HG03025 (cell line): ENCODE measurements around the gene POLR2M.

Experiments used
- ATAC-seq: cut with Tn5 transposase; IDR thresholded peaks from one replicate; pipeline ENCODE4 v1.9.1; 2021; ENCODE audit warnings: mild to moderate bottlenecking, moderate library complexity; ENCODE audit not compliant: unreplicated experiment, low FRiP score

The POLR2M gene

DNA sequence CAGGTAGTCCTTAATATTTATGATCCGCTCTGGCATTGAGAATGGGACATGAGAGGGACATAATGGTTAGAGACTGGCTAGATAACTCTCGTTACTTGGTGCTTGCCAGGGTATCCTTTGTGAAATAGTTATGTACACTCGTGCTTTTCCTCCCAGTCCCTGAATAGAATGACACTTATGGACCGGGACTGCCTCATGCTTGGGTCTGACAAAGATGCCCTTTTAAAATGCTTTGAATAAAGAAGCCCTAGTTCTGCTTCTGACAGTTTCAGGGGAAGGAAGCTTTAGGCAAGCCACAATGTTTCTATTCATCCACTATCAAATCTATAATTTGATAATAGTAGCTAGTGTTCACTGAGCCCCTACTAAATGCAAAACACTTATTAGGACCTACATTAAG lies 29.4 kb downstream of the POLR2M start:
- no peak for ATAC-seq

DNA sequence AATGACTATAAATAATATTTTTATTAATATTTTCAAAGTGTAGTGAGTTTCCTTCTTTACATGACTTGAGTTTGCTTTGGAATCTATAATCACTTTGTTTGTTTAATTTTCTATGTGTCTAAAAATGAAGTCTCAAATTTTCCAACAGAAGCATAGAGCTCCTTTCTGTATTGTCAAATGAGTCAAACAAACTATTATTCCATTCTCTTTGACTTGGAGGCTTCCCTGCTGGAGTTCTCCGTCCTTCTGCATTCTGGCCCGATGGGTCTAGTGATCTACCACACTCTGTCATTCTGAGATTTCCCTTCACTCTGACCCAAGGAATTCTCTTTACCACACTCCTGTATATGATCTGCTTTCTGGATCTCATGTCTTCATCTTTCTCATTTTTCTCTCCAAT lies 30.1 kb downstream of the POLR2M start:
- no peak for ATAC-seq

GRCh38 chr15:57738734-57739237 lies 32.3 kb downstream of the POLR2M start:
- ATAC-seq = no peak

- ATAC-seq = no peak
Measured at GRCh38 chr15:57740048-57740447, 33.5 kb downstream of the POLR2M start.

- ATAC-seq = no peak
Measured at GRCh38 chr15:57741089-57741488, 34.6 kb downstream of the POLR2M start.

DNA sequence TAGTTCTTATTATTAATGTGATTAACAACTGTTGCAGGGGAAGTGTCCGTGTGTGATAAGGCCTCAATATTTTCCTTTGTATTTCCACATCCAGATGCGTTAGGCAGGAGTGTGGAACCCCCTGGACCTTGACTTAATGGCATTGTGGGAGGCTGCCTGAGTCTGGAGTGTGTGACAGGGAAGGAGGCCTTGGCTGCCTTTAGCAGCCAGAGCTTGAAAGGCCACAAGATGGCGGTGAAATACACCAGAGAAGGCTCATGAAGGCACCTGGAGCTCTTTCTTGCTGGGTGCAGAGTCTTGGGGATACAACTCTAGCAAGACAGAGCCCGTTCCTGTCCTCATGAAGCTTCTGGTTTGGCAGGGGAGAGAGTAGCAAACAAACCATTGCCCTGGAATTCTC lies 36.9 kb downstream of the POLR2M start:
- ATAC-seq = no peak

GRCh38 chr15:57746786-57747185 lies 40.3 kb downstream of the POLR2M start:
- ATAC-seq = no peak

GRCh38 chr15:57747206-57747896 lies 40.8 kb downstream of the POLR2M start:
- no peak for ATAC-seq

GRCh38 chr15:57751177-57751800 lies 44.8 kb downstream of the POLR2M start:
- no peak for ATAC-seq

GRCh38 chr15:57752436-57752835 lies 45.9 kb downstream of the POLR2M start:
- ATAC-seq = no peak

DNA sequence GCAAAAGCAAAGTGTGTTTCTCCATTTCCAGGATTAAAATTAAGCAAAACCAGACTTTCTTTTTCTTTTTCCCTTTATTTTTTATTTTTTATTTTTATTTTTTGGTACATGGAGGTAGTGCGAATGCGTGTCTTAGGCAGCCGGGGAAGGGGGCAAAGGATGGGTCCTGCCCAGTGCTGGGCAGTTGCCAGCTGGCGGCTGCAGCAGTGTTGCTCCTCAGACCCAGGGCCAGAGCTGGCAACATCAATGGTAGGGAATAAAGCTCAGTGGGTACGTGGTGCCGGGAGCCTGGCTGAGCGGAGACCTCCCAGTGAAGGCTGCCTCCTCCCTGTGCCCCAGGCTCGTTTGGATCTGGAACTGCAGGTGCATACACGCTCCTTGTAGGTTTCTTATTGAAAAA lies 46.3 kb downstream of the POLR2M start:
- ATAC-seq = no peak

GRCh38 chr15:57756466-57756865 lies 50.0 kb downstream of the POLR2M start:
- no peak for ATAC-seq

DNA sequence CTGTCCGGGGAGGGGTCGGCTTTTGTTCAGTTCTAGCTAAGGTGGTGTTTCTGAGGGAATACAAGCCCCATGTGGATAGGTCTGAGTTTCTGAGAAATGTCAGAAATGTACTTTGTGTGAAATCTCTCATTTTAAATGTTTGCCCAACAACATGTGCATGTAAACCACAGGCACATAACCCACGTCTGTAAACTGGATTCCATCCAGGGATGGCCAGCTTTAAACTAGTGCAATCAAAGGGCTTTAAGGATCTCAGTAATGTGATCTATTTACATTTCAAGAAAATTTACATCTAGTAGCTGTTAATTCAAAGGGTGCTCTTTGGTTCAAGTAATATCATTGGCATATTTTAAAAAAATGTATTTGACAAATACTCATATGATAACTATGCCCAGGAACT lies 52.0 kb downstream of the POLR2M start:
- no peak for ATAC-seq

DNA sequence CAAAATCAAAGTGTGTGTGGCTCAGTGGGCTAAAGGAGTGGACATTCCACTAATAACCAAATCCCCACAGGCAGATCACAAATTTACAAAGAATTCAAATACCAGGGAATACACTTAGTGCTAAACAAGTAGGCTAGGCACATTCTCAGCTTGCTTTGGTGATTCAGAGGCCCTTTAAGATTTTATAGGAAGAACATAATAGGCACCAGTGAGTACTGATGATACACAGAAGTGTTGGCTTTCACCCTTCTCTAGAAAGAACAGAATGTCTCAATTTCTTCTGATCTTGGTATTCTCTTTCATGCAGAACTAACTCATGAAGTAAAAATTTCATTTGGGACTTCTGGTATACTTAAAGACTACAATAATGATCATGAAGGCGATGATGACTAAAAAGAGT lies 55.0 kb downstream of the POLR2M start:
- no peak for ATAC-seq

- no peak for ATAC-seq
Measured at GRCh38 chr15:57762302-57762701, 55.8 kb downstream of the POLR2M start.

GRCh38 chr15:57763176-57763964 lies 56.9 kb downstream of the POLR2M start:
- ATAC-seq = no peak
